HUDEP-2 (cell line): ENCODE data around the gene USP24.
A peak's percentile ranks its signal among the peaks of the same experiment; 100 is the strongest.

Experiments used
- DNase-seq, 76 experiments: peaks; one replicate each; lab custom pipeline; 2025; ENCODE audit not compliant: unreplicated experiment in 76 of 76; lab: John Stamatoyannopoulos, UW

USP24 gene

GRCh38 chr1:55215194-55216021 is at the start of gene USP24:
Gene USP24, minus strand, starts transcription at chr1:55215364. Its CDS starts 251 bp downstream, at chr1:55215113.
- DNase-seq: peak in 68 of 76 experiments; percentile 21 to 78 (median 64)

DNA sequence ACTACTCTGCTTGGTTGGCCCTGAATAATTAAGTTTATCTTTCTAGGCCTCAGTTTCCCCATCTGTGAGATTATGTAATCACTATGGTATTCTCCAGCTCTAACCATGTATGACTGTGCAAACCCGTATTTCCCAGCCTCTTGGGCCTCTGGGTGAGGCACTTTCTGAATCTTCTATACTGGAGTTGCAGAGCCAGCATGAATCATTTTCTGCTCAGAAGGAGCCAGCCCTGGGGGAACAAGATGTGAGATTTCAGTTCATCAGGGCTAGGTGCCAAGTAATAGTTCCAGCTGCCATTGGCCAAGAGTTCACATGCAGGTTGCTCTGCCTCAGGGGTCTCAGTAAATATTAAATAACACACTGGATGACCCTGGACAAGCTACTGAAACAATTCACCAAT is 47.7 kb upstream of the USP24 start:
- peak in 14 of 76 experiments; percentile 1 to 50 (median 14) for DNase-seq

- no peak for DNase-seq
Measured at GRCh38 chr1:55259911-55260609, 44.9 kb upstream of the USP24 start.

GRCh38 chr1:55257958-55258357 is 42.8 kb upstream of the USP24 start:
- no peak for DNase-seq

- DNase-seq: no peak
Measured at GRCh38 chr1:55255901-55256300, 40.7 kb upstream of the USP24 start.

DNA sequence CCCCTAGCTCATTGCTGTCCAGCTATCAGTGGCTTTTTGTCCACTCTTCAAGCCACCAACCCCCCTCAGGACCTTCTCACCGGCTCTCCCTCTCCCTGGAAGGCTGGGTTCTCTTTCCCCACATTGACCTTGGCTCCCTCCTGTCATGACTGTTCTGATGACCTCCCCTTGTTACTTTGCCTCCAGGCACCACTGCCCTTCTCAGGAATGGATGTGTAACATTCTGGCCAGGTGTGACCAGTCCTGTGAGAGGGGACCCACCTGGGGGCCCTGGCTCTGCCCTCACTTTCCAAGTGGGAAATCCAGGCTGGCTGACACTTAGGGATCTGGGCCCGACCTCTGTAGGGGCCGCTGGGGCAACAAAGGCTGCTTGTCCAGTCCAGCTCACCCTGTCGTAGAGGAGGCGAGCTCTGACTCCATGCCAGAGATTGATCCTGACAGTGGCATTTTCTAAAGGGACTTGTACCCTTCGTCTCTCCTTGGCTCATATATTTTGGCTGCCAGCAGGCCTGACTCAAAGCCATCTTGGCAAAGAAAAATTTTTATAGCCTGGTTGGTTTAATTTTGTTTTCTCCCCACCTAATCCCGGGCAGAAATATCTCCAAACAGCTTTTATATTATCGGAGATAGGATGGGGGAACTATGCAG is 37.9 kb upstream of the USP24 start:
- no peak for DNase-seq

GRCh38 chr1:55250399-55251075 is 35.4 kb upstream of the USP24 start:
- DNase-seq: no peak

GRCh38 chr1:55249646-55250398 is 34.7 kb upstream of the USP24 start:
- no peak for DNase-seq

GRCh38 chr1:55246896-55247295 is 31.7 kb upstream of the USP24 start:
- no peak for DNase-seq

- DNase-seq: no peak
Measured at GRCh38 chr1:55246331-55246730, 31.2 kb upstream of the USP24 start.

- no peak for DNase-seq
Measured at GRCh38 chr1:55245781-55246180, 30.6 kb upstream of the USP24 start.

- DNase-seq: no peak
Measured at GRCh38 chr1:55244476-55245099, 29.4 kb upstream of the USP24 start.

GRCh38 chr1:55243655-55244054 is 28.5 kb upstream of the USP24 start:
- no peak for DNase-seq

GRCh38 chr1:55239548-55239947 is 24.4 kb upstream of the USP24 start:
- DNase-seq: no peak

DNA sequence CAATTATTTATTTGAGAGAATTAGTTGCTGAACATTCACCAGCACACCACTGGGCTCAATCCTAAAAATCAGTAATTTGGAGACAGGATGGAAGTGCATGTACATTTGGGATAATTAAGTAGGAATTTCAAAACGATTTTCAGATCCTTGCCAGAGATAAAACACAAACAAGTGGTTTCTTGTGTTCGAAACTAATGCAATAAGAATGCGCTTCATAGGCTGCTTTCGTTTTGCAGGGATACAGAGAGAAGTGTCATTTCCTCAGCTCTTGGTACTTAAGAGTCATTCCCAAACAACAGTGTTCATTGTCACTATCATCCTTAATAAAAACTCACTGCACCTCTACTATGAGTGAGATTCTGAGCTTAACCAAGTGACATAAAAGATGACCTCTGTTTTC is 20.6 kb upstream of the USP24 start:
- DNase-seq: no peak

- DNase-seq: no peak
Measured at GRCh38 chr1:55234016-55234415, 18.9 kb upstream of the USP24 start.

- no peak for DNase-seq
Measured at GRCh38 chr1:55233145-55233777, 18.1 kb upstream of the USP24 start.

DNA sequence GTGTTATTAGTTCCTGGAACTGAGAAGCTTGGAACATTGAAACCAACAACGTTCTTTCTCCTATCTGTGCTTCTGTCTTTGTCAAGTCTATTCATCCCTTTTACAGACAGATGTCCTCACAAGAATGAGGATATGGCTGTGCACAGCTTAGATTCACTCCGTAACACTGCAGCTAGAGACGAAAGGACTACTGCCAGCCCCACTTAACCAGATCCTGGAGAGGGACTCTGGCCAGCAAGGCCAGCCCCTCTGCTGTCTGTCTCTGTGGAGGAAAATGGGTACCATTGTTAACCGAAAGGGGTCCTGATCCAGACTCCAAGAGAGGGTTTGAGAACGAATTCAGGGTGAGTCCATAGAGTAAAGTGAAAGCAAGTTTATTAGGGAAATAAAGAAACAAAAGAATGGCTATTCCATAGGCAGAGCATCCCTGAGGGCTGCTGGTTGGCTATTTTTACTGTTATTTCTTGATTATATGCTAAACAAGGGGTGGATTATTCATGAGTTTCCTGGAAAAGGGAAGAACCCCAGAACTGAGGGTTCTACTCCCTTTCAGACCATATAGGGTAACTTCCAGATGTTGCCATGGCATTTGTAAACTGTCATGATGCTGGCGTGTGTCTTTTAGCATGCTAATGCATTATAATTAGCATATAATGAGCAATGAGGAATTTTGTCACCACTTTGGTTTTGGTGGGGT is 17.4 kb upstream of the USP24 start:
- DNase-seq: no peak

GRCh38 chr1:55231745-55232144 is 16.6 kb upstream of the USP24 start:
- DNase-seq: no peak
